GM23338 (cell line): Measurements from ENCODE around the gene SMC5. TPM values are rescaled to one million over a fixed set of nuclear protein-coding genes. Genes with fewer than 3 reads are reported as not detected.
"Not testable (repeated sequence)": the region's sequence is repeated elsewhere in the genome, so short reads cannot be mapped to it uniquely, and the experiment has no call there.

ENCODE experiments used
- ATAC-seq: fragments of 200-7000 bp; cut with Tn5 transposase; 3 replicates; pipeline ENCODE4 v1.9.1; 2020
- DNase-seq: peaks from one replicate; pipeline ENCODE4 v3.0.0-alpha.2; 2015; ENCODE audit warnings: low spot score
- H2AFZ ChIP-seq: fragments of 200-600 bp; sonication (generic); 2 replicates; pipeline ENCODE4 v1.8.0; 2016; ENCODE audit warnings: antibody characterized with exemption, mild to moderate bottlenecking, moderate library complexity
- H3F3A ChIP-seq: fragments of 200-600 bp; sonication (generic); replicated peaks from 2 replicates; pipeline ENCODE4 v1.8.0; 2017; ENCODE audit warnings: antibody characterized with exemption, mixed run types, low read depth
- H3K27ac ChIP-seq: fragments of 200-600 bp; sonication (generic); 2 replicates; pipeline ENCODE4 v1.6.1; 2016; ENCODE audit warnings: low read depth
- H3K27me3 ChIP-seq: fragments of 200-600 bp; sonication (generic); 2 replicates; pipeline ENCODE4 v1.8.0; 2016; ENCODE audit warnings: mild to moderate bottlenecking, mixed run types, moderate library complexity; ENCODE audit not compliant: insufficient read depth
- H3K36me3 ChIP-seq: fragments of 200-600 bp; sonication (generic); 2 replicates; pipeline ENCODE4 v1.8.0; 2016; ENCODE audit warnings: mild to moderate bottlenecking; ENCODE audit not compliant: insufficient read depth
- H3K4me1 ChIP-seq: fragments of 200-600 bp; sonication (generic); 2 replicates; pipeline ENCODE4 v1.8.0; 2016; ENCODE audit warnings: mild to moderate bottlenecking, moderate library complexity; ENCODE audit not compliant: insufficient read depth
- H3K4me2 ChIP-seq: fragments of 200-600 bp; sonication (generic); 2 replicates; pipeline ENCODE4 v1.7.1; 2017; ENCODE audit warnings: mixed run types
- H3K4me3 ChIP-seq: fragments of 200-600 bp; sonication (generic); 2 replicates; pipeline ENCODE4 v1.6.1; 2016; ENCODE audit warnings: mixed run types
- H3K79me2 ChIP-seq: fragments of 200-600 bp; sonication (generic); replicated peaks from 2 replicates; pipeline ENCODE4 v1.8.0; 2017; ENCODE audit warnings: mild to moderate bottlenecking; ENCODE audit not compliant: insufficient read depth
- H3K9me2 ChIP-seq: fragments of 200-600 bp; sonication (generic); 2 replicates; pipeline ENCODE4 v1.8.0; 2017; ENCODE audit not compliant: insufficient read depth
- H4K20me1 ChIP-seq: fragments of 200-600 bp; sonication (generic); replicated peaks from 2 replicates; pipeline ENCODE4 v1.8.0; 2017; ENCODE audit warnings: mild to moderate bottlenecking; ENCODE audit not compliant: insufficient read depth
- H3K27ac Mint-ChIP-seq: 2 replicates; pipeline ENCODE4 v1.8.0; 2020; ENCODE audit warnings: inconsistent platforms, mild to moderate bottlenecking, moderate library complexity, mixed read lengths
- H3K27me3 Mint-ChIP-seq: 3 replicates; pipeline ENCODE4 v1.8.0; 2022; ENCODE audit warnings: low read depth, mild to moderate bottlenecking, moderate library complexity, mixed read lengths, inconsistent platforms; ENCODE audit not compliant: insufficient read depth, poor library complexity
- H3K36me3 Mint-ChIP-seq: 3 replicates; pipeline ENCODE4 v1.8.0; 2021; ENCODE audit warnings: low read depth, mild to moderate bottlenecking, inconsistent platforms, moderate library complexity, mixed read lengths
- H3K4me1 Mint-ChIP-seq: 3 replicates; pipeline ENCODE4 v1.8.0; 2020; ENCODE audit warnings: mild to moderate bottlenecking, inconsistent platforms, mixed read lengths
- H3K4me3 Mint-ChIP-seq: 3 replicates; pipeline ENCODE4 v1.8.0; 2021; ENCODE audit warnings: moderate library complexity, mild to moderate bottlenecking, inconsistent platforms, mixed read lengths
- H3K9me3 Mint-ChIP-seq: 3 replicates; pipeline ENCODE4 v1.8.0; 2020; ENCODE audit warnings: moderate library complexity, mild to moderate bottlenecking, inconsistent platforms, mixed read lengths
- EZH2phosphoT487 ChIP-seq: fragments of 200-600 bp; sonication (generic); IDR thresholded peaks from one replicate; pipeline ENCODE4 v1.8.1; 2018; ENCODE audit warnings: antibody characterized with exemption; ENCODE audit not compliant: unreplicated experiment
- ZNF114 ChIP-seq: fragments of 250-450 bp; sonication (Bioruptor Pico); IDR thresholded peaks from 2 replicates; pipeline ENCODE4 v1.5.0; 2020; ENCODE audit warnings: mild to moderate bottlenecking, moderate library complexity
- polyA plus RNA-seq: library from polyadenylated mRNA; unstranded; fragments of >200 nt; fragmentation: Nextera tagmentation; extraction: Ambion mirVana; gene quantifications from 2 replicates; pipeline ENCODE4 v1.2.1, GENCODE V29; 2016
- total RNA-seq: library from RNA; depleted of rRNA; stranded (reverse); fragments of >200 nt; shearing (Covaris generic); gene quantifications from 2 replicates; pipeline ENCODE4 v1.2.3, GENCODE V29; 2014
- TF ChIP-seq, protein P1 (sequence below), 2 experiments: fragments of 200-600 bp in 1 of 2; sonication (generic) in 1 of 2; conservative IDR thresholded peaks; 2 replicates each; pipeline versions ENCODE4 v1.5.1 to v1.6.1; 2016 to 2017; ENCODE audit warnings: antibody characterized with exemption in 2 of 2, low read depth in 2 of 2, mild to moderate bottlenecking in 2 of 2, moderate library complexity in 1 of 2
- TF ChIP-seq, protein P2 (sequence below): IDR thresholded peaks from 2 replicates; pipeline ENCODE4 v1.6.1; 2016; ENCODE audit warnings: antibody characterized with exemption
- TF ChIP-seq, protein P3 (sequence below): IDR thresholded peaks from one replicate; pipeline ENCODE4 v1.6.1; 2018; ENCODE audit warnings: antibody characterized with exemption; ENCODE audit not compliant: unreplicated experiment

Gene SMC5
- total and polyA plus RNA-seq, 2 experiments from 2014 or later: 27.9 to 29.0 TPM

DNA sequence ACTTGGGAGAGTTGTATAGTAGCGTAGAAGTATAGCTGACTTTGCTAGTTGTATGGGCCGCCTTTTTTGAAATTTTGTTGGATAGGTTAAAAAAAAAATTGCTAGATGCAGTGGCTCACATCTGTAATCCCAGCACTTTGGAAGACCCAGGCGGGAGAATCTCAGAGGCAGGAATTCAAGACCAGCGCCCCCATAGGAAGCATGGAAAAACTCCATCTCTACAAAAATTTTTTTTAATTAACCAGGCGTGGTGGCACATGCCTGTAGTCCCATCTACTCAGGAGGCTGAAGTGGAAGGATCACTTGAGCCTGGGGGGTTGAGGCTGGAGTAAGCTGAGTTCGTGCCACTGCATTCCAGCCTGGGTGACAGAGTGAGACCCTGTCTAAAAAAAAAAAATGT is 59.2 kb downstream of the SMC5 start:
- no peak for TF ChIP-seq EZH2phosphoT487
- TF ChIP-seq, protein P1, sequence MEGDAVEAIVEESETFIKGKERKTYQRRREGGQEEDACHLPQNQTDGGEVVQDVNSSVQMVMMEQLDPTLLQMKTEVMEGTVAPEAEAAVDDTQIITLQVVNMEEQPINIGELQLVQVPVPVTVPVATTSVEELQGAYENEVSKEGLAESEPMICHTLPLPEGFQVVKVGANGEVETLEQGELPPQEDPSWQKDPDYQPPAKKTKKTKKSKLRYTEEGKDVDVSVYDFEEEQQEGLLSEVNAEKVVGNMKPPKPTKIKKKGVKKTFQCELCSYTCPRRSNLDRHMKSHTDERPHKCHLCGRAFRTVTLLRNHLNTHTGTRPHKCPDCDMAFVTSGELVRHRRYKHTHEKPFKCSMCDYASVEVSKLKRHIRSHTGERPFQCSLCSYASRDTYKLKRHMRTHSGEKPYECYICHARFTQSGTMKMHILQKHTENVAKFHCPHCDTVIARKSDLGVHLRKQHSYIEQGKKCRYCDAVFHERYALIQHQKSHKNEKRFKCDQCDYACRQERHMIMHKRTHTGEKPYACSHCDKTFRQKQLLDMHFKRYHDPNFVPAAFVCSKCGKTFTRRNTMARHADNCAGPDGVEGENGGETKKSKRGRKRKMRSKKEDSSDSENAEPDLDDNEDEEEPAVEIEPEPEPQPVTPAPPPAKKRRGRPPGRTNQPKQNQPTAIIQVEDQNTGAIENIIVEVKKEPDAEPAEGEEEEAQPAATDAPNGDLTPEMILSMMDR (conservative IDR thresholded peaks at IDR 0.05; ENCODE audit: low read depth in 2 of 2): peak; percentile 52 to 71
- Histone ChIP-seq H3K36me3 (peaks cover 23% of the 10 kb centered on the region), H3K4me3 (no peak overlapping the region), H2AFZ (no peak overlapping the region), H4K20me1 (peaks cover 2% of the 10 kb centered on the region; the same call in 1 of the 2 replicates), H3K79me2 (no peaks in the 10 kb centered on the region), H3F3A (no peaks in the 10 kb centered on the region), H3K27ac (no peak overlapping the region), H3K9me2 (no peaks in the 10 kb centered on the region), H3K4me1 (no peaks in the 10 kb centered on the region), H3K27me3 (no peaks in the 10 kb centered on the region), H3K4me2 (no peak overlapping the region)
- Mint-ChIP-seq H3K4me1 (no peaks in the 10 kb centered on the region), H3K4me3 (no peak overlapping the region), H3K36me3 (peaks cover 21% of the 10 kb centered on the region), H3K27ac (no peak overlapping the region), H3K9me3 (no peaks in the 10 kb centered on the region), H3K27me3 (no peaks in the 10 kb centered on the region)
- peak; percentile 68 for DNase-seq
- peak; percentile 75 for ATAC-seq

DNA sequence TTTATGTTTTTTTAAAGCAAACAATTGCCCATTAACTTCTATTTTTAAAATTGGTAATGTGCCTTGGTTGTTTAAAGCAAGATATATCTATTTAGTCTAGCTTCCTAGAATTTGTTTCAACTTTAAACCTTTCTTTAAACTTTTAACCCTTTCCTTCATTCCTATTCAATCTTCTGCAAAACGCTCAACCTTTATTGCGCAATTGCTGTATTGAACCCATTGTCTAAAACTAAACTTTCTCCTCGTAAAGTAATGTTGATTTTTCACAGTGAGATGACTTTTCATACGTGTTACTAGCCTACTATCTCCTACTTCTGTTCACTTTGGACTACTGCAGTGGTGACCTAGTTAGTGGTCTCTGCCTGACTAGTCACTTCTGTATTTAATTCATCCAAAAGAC is 63.3 kb downstream of the SMC5 start:
- no peak overlapping the region for H3K4me3 ChIP-seq
- Mint-ChIP-seq H3K36me3 (peaks cover 53% of the 10 kb centered on the region), H3K4me3 (no peak overlapping the region), H3K27me3 (no peaks in the 10 kb centered on the region), H3K9me3 (peaks cover under 1% of the 10 kb centered on the region; the same call in 2 of the 3 replicates), H3K27ac (no peak overlapping the region), H3K4me1 (no peaks in the 10 kb centered on the region)
- H3K27ac ChIP-seq: no peak overlapping the region
- TF ChIP-seq, protein P2, sequence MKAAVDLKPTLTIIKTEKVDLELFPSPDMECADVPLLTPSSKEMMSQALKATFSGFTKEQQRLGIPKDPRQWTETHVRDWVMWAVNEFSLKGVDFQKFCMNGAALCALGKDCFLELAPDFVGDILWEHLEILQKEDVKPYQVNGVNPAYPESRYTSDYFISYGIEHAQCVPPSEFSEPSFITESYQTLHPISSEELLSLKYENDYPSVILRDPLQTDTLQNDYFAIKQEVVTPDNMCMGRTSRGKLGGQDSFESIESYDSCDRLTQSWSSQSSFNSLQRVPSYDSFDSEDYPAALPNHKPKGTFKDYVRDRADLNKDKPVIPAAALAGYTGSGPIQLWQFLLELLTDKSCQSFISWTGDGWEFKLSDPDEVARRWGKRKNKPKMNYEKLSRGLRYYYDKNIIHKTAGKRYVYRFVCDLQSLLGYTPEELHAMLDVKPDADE: no peak
- no peak overlapping the region for H3K4me2 ChIP-seq
- H3K27me3 ChIP-seq: no peaks in the 10 kb centered on the region
- no peak for ATAC-seq
- no peak overlapping the region for H2AFZ ChIP-seq
- no peak for DNase-seq
- no peaks in the 10 kb centered on the region for H3K79me2 ChIP-seq
- H3K4me1 ChIP-seq: no peaks in the 10 kb centered on the region
- no peaks in the 10 kb centered on the region for H4K20me1 ChIP-seq
- no peaks in the 10 kb centered on the region for H3F3A ChIP-seq
- peaks cover 28% of the 10 kb centered on the region for H3K36me3 ChIP-seq
- H3K9me2 ChIP-seq: no peaks in the 10 kb centered on the region

DNA sequence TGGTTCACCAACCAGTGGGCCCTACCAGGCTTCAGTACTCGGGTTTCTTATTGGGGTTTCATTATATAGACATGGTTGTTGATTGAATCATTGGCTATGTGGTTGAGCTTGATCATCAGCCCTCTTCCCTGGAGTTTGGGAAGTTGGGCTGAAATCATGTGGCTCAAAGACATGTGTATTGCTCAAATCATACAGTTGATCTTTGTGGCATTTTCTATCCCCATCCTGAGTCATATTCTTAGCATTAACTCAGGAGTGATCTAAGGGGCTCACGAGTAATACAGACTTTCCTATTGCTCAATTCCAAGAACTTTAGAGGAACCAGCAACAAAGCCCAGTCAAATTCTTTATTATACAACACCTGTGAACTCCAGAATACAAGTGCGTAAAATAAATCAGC is 66.2 kb downstream of the SMC5 start:
- Mint-ChIP-seq H3K36me3 (peaks cover 72% of the 10 kb centered on the region), H3K9me3 (peaks cover 24% of the 10 kb centered on the region), H3K27ac (no peak overlapping the region), H3K4me1 (no peaks in the 10 kb centered on the region), H3K4me3 (no peak overlapping the region), H3K27me3 (no peaks in the 10 kb centered on the region)
- peaks cover 22% of the 10 kb centered on the region; the same call in 1 of the 2 replicates for H3K36me3 ChIP-seq
- H3K9me2 ChIP-seq: no peaks in the 10 kb centered on the region
- H3K79me2 ChIP-seq: no peaks in the 10 kb centered on the region
- no peaks in the 10 kb centered on the region for H3F3A ChIP-seq
- no peak overlapping the region for H2AFZ ChIP-seq
- no peaks in the 10 kb centered on the region for H4K20me1 ChIP-seq
- TF ChIP-seq EZH2phosphoT487 (no peak), ZNF114 (CRISPR knock-in tag) (no peak)
- TF ChIP-seq, protein P3, sequence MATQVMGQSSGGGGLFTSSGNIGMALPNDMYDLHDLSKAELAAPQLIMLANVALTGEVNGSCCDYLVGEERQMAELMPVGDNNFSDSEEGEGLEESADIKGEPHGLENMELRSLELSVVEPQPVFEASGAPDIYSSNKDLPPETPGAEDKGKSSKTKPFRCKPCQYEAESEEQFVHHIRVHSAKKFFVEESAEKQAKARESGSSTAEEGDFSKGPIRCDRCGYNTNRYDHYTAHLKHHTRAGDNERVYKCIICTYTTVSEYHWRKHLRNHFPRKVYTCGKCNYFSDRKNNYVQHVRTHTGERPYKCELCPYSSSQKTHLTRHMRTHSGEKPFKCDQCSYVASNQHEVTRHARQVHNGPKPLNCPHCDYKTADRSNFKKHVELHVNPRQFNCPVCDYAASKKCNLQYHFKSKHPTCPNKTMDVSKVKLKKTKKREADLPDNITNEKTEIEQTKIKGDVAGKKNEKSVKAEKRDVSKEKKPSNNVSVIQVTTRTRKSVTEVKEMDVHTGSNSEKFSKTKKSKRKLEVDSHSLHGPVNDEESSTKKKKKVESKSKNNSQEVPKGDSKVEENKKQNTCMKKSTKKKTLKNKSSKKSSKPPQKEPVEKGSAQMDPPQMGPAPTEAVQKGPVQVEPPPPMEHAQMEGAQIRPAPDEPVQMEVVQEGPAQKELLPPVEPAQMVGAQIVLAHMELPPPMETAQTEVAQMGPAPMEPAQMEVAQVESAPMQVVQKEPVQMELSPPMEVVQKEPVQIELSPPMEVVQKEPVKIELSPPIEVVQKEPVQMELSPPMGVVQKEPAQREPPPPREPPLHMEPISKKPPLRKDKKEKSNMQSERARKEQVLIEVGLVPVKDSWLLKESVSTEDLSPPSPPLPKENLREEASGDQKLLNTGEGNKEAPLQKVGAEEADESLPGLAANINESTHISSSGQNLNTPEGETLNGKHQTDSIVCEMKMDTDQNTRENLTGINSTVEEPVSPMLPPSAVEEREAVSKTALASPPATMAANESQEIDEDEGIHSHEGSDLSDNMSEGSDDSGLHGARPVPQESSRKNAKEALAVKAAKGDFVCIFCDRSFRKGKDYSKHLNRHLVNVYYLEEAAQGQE: no peak
- DNase-seq: no peak
- ATAC-seq: no peak
- no peaks in the 10 kb centered on the region for H3K27me3 ChIP-seq
- no peak overlapping the region for H3K27ac ChIP-seq
- H3K4me3 ChIP-seq: no peak overlapping the region
- no peak overlapping the region for H3K4me2 ChIP-seq
- no peaks in the 10 kb centered on the region for H3K4me1 ChIP-seq

DNA sequence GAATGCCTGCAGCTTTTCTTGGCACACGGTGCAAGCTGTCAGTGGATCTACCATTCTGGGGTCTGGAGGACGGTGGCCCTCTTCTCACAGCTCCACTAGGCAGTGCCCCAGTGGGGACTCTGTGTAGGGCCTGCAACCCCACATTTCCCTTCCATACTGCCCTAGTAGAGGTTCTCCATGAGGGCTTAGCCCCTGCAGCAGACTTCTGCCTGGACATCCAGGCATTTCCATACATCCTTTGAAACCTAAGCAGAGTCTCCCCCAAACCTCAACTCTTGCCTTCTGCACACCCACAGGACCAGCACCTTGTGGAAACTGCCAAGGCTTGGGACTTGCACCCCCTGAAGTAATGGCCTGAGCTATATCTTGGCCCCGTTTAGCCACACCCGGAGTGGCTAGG is 69.8 kb downstream of the SMC5 start:
- peaks cover 22% of the 10 kb centered on the region; the same call in 1 of the 2 replicates for H3K36me3 ChIP-seq
- not testable (repeated sequence) for H3K4me2 ChIP-seq, H3K79me2 ChIP-seq, H3K4me3 Mint-ChIP-seq, DNase-seq, H3K4me1 Mint-ChIP-seq, H3K4me1 ChIP-seq, H2AFZ ChIP-seq, H3K27ac ChIP-seq, ATAC-seq, H3K9me2 ChIP-seq, H3K27ac Mint-ChIP-seq, H3K4me3 ChIP-seq, H3K27me3 ChIP-seq, H4K20me1 ChIP-seq, H3F3A ChIP-seq, H3K27me3 Mint-ChIP-seq
- Mint-ChIP-seq H3K9me3 (peaks cover 24% of the 10 kb centered on the region), H3K36me3 (peaks cover 59% of the 10 kb centered on the region)
